Erythroblast (primary cell): Measurements from ENCODE around the gene RTN4R.

ENCODE experiments used
- GATA1 ChIP-seq: IDR thresholded peaks from 2 replicates; pipeline ENCODE4 v1.6.1; 2011; ENCODE audit warnings: low read depth, mild to moderate bottlenecking, control low read depth, low read length, moderate library complexity
- POLR2A ChIP-seq: IDR thresholded peaks from 2 replicates; pipeline ENCODE4 v1.6.1; 2011; ENCODE audit warnings: mild to moderate bottlenecking, low read length

GRCh38 chr22:20196094-20196842, 71.8 kb downstream of the RTN4R start:
- TF ChIP-seq POLR2A (no peak), GATA1 (no peak)
